Right renal cortex interstitium (tissue), 3 donors: ENCODE measurements around the gene TMF1. TPM values are rescaled to one million over a fixed set of nuclear protein-coding genes. Genes with fewer than 3 reads are reported as not detected.

Source experiments
- DNase-seq, 3 donors: peaks; one replicate each; pipeline ENCODE4 v3.0.0-alpha.2; 2013; ENCODE audit warnings: low read depth in 3 of 3, low spot score in 2 of 3
- polyA plus RNA-seq, 3 donors: library from polyadenylated mRNA; unstranded; fragments of 120-200 nt; gene quantifications; one replicate each; pipeline ENCODE4 v1.2.1, GENCODE V29; 2013; ENCODE audit not compliant: insufficient read length in 3 of 3

TMF1 gene
- polyA plus RNA-seq, 3 donors: 41.7 to 47.5 (median 43.5) TPM

GRCh38 chr3:69082361-69082760 is 30.2 kb upstream of the TMF1 start:
- DNase-seq: no peak

DNA sequence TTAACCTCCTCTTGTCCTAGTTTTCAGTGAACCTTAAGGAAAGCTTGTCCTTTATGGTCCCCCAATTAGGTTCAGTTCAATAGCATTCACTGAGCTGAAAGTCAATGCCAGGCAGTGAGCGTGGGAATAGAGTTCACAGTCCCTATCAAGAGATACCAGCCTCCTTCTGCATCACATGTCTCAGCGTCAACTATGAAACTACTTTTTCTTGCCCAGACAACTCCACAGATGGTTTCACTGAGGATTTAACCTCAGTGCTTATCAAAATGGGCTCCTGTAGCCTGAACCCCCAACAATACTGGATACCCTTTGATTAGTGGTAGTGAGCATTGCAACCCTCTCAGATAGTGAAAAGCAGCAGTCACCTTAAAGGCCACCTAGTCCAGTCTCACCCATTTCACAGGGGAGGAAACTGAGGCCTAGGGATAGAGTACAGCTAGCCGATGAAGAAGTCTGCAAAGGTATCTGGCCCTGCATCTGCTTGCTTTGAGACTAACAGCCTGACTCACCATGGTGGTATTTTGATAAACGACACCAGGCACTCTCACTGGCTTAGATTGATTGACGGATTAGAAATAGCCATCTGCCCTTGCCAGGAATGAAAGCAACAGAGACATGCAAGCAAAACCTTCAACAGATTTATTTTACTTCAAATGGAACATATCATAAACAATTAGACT is 29.6 kb upstream of the TMF1 start:
- no peak for DNase-seq

- DNase-seq: peak in 1 of 3 donors; percentile 67
Observed at GRCh38 chr3:69080233-69080920, 28.2 kb upstream of the TMF1 start, which contains the start of gene UBA3. Gene UBA3 (minus strand): TSS chr3:69080365. CDS start chr3:69080353, 12 bp downstream.

DNA sequence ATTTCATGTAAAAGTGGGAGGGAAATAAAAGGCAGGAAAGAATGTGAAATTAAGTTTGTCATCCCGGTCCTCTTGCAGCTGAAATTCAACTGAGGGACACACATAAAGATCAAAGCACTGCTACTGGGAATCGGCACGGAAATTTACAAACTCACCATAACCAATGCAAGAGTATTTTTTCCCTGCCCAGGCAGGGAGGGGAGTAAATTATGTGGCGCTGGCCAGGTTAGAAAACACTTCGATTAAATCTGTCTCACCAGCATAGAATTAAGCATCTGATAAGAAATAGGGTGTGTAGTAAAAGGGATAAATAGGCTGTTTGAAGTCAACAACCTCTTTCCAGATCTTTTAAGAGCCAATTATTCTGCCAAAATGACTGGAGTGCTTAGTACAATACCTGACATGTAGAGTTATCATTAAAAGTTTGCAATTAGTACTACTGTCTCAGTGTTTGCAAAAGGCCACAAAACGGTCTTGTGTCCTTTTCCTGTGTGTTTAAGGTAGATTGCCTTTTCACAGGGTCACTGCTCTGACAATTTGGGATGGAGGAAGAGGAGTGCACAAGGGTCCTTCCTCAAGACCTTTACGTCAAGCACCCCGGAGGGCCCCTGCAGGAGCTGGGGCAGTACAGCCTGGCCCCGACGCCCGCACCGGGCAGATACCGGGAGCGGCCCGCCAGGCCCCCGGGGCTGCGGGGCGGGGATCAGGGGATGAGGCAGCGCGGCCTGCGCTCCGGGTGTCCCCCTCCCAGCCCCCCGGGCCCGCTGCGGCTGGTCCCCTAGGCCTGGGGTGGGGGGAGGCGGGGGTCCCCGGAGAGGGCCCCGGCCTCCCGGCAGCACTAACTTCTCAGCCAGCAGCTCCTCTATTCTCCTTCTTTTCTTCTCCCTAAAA is 27.4 kb upstream of the TMF1 start:
- DNase-seq: no peak

- DNase-seq: no peak
Observed at GRCh38 chr3:69072928-69073327, 20.8 kb upstream of the TMF1 start.

DNA sequence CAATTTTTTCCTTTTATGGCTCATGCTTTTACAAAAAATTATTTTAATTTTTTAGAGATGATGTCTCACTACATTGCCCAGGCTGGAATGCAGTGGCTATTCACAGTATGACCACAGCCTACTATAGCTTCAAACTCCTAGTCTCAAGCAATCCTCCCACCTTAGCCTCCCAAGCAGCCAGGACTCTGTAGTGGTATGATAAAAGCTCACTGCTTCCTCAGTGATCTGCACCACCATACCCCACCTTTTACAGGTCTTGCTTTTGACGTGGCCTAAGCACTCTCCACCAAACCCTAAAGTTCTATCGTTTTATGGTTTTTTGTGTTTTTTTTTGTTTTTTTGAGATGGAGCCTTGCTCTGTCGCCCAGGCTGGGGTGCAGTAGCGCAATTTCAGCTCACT is 14.0 kb upstream of the TMF1 start:
- no peak for DNase-seq

DNA sequence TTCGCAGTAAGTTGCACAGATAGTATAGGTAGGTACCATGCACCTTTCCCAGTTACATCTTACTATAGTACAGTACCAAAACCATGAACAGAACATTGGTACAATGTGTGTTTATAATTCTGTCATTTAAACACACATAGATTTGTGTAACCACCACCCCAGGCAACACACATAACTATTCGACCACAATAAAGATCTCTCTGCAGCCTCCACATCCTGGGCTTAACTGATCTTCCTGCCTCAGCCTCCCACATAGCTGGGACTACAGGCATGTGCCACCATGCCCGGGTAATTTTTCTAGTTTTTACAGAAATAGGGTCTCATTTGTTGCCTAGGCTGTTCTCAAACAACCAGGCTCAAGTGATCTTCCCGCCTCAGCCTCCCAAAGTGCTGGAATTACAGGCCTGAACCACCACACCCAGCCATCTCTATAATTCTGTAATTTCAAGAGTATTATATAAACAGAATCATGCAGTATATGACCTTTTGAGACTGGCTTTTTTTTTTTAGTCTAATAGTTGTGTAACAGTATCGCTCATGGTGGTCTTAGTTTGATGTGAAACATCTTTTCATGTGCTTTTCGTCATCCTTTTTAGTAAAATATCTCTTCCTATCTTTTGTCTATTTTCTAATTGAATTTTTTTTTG is 13.3 kb upstream of the TMF1 start:
- no peak for DNase-seq

- DNase-seq: no peak
Observed at GRCh38 chr3:69063636-69064035, 11.5 kb upstream of the TMF1 start.

- DNase-seq: no peak
Observed at GRCh38 chr3:69059688-69060087, 7.6 kb upstream of the TMF1 start.

DNA sequence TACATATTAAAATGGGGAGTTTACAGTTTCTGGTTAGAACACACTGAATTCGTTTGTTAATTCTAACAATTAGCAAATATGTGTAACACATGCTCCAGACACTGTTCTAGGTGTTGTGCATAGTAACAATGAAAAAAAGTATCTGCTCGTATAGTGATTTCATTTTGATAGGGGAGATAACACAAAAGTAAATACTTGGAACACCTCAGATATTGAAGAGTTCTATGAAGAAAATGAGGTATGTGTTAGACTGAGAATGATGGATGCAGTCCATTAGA is 6.8 kb upstream of the TMF1 start:
- no peak for DNase-seq

DNA sequence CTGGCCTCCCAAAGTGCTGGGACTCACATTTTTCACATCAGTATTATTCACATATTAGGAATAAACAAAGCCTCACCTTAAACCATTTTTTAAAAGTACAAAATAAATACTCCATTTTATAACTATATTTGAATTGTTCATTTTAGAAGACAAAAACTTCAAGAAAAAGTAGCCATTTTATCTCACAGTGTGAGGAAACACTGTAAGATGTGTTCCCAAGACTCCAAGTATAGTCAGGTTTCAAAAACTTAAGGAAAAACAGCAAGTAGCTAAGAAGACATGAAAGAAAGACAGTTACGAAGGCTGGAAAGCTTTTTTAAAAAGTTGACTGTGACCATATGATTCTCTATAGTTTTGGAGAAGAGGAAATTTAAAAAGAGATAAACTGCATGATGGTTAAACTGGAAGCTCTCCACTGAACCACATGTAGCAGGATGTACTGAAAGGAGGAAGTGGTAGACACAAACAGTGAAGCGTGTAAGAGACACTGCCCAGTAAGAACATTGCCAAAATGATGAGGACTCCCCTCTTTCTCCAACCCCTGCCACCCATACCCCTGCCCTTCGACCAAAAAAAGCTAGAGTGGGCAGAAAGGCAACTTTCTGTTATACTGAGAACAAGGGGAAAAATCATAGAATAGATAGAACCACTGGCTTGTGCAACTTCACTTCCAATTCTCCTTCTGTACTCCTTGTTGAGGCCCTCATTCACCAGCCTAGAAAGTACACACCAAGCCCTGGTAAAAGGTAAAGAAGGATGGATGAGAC is 6.2 kb upstream of the TMF1 start:
- no peak for DNase-seq

DNA sequence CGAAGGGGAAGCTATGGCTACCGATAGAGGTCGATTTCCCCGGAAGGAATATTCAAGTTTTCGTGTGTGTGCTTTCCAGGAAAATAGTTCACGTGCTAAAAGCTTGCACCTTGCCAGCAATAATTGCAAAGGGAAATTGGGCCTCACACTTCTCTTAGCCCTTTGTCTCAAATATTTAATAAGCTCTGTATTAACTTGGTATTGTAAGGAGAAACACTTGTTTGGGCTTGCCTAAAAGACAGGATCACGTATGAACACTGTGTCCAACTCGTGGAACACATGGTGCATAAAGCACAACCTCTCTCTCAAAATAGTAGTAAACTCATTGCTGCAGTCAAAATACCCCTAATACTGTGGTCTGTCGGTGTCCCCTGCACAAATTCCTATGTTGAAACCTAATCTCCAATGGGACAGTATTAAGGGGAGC is 352 bp upstream of the TMF1 start:
- no peak for DNase-seq

GRCh38 chr3:69048990-69049389 is 3.1 kb downstream of the TMF1 start:
- DNase-seq: no peak

DNA sequence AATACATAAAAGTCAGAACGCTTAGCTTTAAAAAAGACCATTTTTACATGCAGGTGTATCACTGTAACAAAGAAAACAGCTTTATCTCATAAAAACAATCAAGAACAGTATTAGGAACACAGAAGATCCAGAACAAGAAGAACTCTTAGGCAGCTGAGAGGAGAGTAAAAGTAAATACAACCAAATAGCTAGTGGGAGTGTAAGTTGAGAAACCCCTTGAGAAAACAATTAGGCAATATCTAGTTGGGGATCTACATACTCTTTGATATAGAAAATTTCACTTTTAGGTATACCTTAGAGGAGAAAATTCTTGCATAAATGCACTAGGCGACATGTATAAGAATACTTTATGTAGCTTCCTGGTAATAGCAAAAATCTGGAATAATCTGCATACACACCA is 7.5 kb downstream of the TMF1 start:
- no peak for DNase-seq

GRCh38 chr3:69033470-69033869 is 18.7 kb downstream of the TMF1 start:
- no peak for DNase-seq

GRCh38 chr3:69032737-69033136 is 19.4 kb downstream of the TMF1 start:
- DNase-seq: no peak

DNA sequence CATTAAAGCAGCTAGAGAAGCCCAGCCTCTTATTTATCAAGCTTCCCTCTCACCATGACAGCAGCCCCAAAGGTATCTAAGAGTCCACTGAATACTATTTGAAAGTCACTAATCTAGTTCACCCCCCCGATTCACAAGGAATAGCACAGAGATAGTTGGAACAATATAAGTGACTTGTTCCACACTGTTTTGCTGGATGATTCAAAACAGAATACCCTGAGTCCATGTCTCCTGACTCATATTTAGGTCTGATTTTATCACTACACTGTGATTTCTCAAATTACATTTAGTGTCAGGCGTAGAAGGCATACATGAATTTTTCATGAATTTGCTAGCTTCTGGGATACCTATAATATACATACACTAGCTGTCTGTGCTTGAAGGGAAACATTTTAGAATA is 20.0 kb downstream of the TMF1 start:
- DNase-seq: no peak

GRCh38 chr3:69031635-69032034 is 20.5 kb downstream of the TMF1 start:
- no peak for DNase-seq

DNA sequence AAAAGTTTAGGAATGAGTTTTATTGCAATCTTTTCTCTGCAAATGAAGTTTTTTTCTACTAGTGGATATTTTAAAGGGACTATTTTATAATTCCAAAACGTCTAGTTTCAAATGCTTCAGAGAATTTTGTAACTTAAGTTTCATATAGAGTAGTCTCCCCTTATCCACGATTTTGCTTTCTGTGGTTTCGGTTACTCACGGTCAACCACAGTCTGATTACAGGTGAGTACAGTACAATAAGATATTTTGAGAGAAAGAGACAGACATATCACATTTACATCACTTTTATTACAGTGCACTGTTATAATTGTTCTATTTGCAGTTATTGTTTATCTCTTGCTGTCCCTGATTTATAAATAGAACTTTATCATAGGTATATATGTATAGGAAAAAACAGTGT is 31.3 kb downstream of the TMF1 start:
- no peak for DNase-seq

DNA sequence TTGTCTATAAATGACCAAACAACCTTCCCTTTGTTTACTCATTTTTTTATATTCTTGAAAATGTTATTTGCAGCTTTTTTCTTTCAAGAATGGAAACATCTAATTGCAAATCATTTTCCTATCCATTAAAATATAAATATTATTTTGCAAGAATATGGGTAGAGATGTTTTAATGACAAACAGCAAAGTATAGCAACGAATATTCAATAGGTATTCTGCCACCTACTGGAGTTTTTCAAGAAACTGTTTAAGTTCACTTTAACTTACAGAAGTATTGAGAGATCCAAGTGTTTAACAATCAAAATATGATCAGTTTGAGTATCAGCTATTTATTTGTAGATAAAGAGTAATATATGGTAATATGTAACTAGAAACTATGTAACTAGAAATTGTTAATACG is 31.7 kb downstream of the TMF1 start:
- no peak for DNase-seq
